A673 (cell line): ENCODE measurements around the gene SHISA9.

ENCODE experiments used
- CTCF ChIP-seq: fragments of 300-800, 200-600 bp; sonication (generic); conservative IDR thresholded peaks from 2 replicates; pipeline ENCODE4 v1.5.1; 2017; ENCODE audit warnings: low read depth, mild to moderate bottlenecking, antibody characterized with exemption, low read length, moderate library complexity, mixed read lengths
- EZH2 ChIP-seq: fragments of 200-600 bp; sonication (generic); IDR thresholded peaks from 2 replicates; pipeline ENCODE4 v1.6.1; 2017; ENCODE audit warnings: borderline replicate concordance, low read depth, mild to moderate bottlenecking, mixed read lengths, antibody characterized with exemption, low read length; ENCODE audit not compliant: poor library complexity, severe bottlenecking

DNA sequence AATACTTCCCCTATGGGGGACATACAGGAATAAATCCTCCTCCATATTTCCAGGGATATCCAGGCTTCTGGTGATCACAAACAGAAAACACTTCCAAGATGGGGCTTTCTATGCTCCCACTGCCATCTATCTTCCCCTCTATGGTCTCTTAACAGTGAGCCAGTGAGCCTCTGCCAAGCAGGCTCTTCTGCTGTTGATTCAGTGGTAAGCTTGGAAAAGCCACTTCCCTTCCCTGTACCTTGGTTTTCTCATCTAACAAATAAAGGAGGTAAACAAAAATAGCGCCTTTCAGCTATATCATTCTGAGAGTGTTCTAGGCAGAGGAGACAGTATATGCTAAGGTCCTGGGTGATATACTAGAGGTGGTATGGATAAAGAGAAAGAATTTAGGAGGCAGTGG is 368.0 kb downstream of the SHISA9 start:
- TF ChIP-seq EZH2, result no peak
- TF ChIP-seq CTCF, result no peak
